Stimulated activated CD8-positive, alpha-beta memory T cell treated with anti-CD3 and anti-CD28 coated beads, Interleukin-2, amount 100 ng/mL, for 1 hour (primary cell): ENCODE results near the gene S100A1.
A peak's percentile ranks its signal among the peaks of the same experiment; 100 is the strongest.
"Not testable (repeated sequence)": the region's sequence is repeated elsewhere in the genome, so short reads cannot be mapped to it uniquely, and the experiment has no call there.

Experiments used
- DNase-seq, 2 donors: peaks; one replicate each; pipeline ENCODE4 v3.0.0-alpha.2; 2020; ENCODE audit warnings: low read depth in 2 of 2

S100A1 gene

GRCh38 chr1:153630384-153630783 is 2.1 kb downstream of the S100A1 start:
- no peak for DNase-seq

GRCh38 chr1:153631047-153632022 is 3.1 kb downstream of the S100A1 start:
- DNase-seq = no peak

GRCh38 chr1:153633161-153633753 is 5.0 kb downstream of the S100A1 start:
- DNase-seq = no peak

- DNase-seq = peak; percentile 92 to 94
Measured at GRCh38 chr1:153633754-153634665, 5.8 kb downstream of the S100A1 start, which contains the start of gene CHTOP. CHTOP (plus strand) TSS chr1:153634066; CDS start chr1:153636589, 2,523 bp downstream.

- no peak for DNase-seq
Measured at GRCh38 chr1:153635872-153636271, 7.6 kb downstream of the S100A1 start.

- no peak for DNase-seq
Measured at GRCh38 chr1:153636312-153636711, 8.1 kb downstream of the S100A1 start.

- no peak for DNase-seq
Measured at GRCh38 chr1:153638261-153638660, 10.0 kb downstream of the S100A1 start.

GRCh38 chr1:153639280-153639679 is 11.0 kb downstream of the S100A1 start:
- no peak for DNase-seq

GRCh38 chr1:153640213-153640612 is 12.0 kb downstream of the S100A1 start:
- not testable (repeated sequence) for DNase-seq

GRCh38 chr1:153640861-153641260 is 12.6 kb downstream of the S100A1 start:
- DNase-seq = no peak

GRCh38 chr1:153642161-153642560 is 13.9 kb downstream of the S100A1 start:
- no peak for DNase-seq

- DNase-seq = no peak
Measured at GRCh38 chr1:153643100-153643499, 14.9 kb downstream of the S100A1 start.

- DNase-seq = no peak
Measured at GRCh38 chr1:153643816-153644215, 15.6 kb downstream of the S100A1 start.

- DNase-seq = no peak
Measured at GRCh38 chr1:153646672-153647345, 18.6 kb downstream of the S100A1 start.

GRCh38 chr1:153647346-153647714 is 19.1 kb downstream of the S100A1 start:
- DNase-seq = no peak

GRCh38 chr1:153648000-153648643 is 19.9 kb downstream of the S100A1 start:
- DNase-seq = no peak

GRCh38 chr1:153649137-153649862 is 21.1 kb downstream of the S100A1 start:
- DNase-seq = no peak

- no peak for DNase-seq
Measured at GRCh38 chr1:153649863-153650235, 21.6 kb downstream of the S100A1 start.

GRCh38 chr1:153651771-153652170 is 23.5 kb downstream of the S100A1 start:
- no peak for DNase-seq

- DNase-seq = no peak
Measured at GRCh38 chr1:153652805-153653500, 24.7 kb downstream of the S100A1 start.
